Upper lobe of left lung (tissue), 4 donors: Measurements from ENCODE around the gene GTF2H2C.
"Not testable (repeated sequence)": the region's sequence is repeated elsewhere in the genome, so short reads cannot be mapped to it uniquely, and the experiment has no call there.

Experiments
- EP300 ChIP-seq, 4 donors: sonication (generic); formaldehyde crosslinking; IDR thresholded peaks; one replicate each; pipeline ENCODE4 v1.5.1; 2017; ENCODE audit warnings: antibody characterized with exemption in 4 of 4, control low read depth in 2 of 4
- POLR2A ChIP-seq, 4 donors: fragments of 450-650 bp; IDR thresholded peaks; one replicate each; pipeline ENCODE4 v1.5.1; 2016 to 2017; ENCODE audit warnings: antibody characterized with exemption in 4 of 4, mild to moderate bottlenecking in 2 of 4
- TF ChIP-seq, protein P1 (sequence below), 6 experiments: fragments of 450-650 bp in 4 of 6; fragments of 200-600 bp in 2 of 6; sonication (generic) in 2 of 6; IDR thresholded peaks; one replicate each; pipeline ENCODE4 v1.5.1; 2016 to 2019; ENCODE audit warnings: antibody characterized with exemption in 6 of 6

DNA sequence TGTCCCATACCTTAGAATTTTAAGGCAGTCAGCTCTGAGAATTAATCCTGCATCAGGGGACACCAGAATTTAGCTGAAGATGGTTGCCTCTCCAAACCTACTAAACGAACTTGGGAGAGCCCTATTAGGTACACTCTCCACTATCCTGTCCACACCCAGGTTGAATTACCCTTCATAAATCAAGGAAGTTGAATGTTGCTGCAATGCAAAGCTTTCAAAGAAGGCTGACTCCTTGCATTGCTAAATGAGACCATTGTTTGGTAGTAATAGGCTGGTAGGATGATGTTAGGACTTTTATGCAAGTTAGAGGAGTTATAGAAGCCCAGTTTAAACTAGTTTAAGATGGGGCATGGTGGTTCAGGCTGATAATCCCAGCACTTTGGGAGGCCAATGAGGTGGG lies 18.6 kb upstream of the GTF2H2C start:
- TF ChIP-seq, protein P1, sequence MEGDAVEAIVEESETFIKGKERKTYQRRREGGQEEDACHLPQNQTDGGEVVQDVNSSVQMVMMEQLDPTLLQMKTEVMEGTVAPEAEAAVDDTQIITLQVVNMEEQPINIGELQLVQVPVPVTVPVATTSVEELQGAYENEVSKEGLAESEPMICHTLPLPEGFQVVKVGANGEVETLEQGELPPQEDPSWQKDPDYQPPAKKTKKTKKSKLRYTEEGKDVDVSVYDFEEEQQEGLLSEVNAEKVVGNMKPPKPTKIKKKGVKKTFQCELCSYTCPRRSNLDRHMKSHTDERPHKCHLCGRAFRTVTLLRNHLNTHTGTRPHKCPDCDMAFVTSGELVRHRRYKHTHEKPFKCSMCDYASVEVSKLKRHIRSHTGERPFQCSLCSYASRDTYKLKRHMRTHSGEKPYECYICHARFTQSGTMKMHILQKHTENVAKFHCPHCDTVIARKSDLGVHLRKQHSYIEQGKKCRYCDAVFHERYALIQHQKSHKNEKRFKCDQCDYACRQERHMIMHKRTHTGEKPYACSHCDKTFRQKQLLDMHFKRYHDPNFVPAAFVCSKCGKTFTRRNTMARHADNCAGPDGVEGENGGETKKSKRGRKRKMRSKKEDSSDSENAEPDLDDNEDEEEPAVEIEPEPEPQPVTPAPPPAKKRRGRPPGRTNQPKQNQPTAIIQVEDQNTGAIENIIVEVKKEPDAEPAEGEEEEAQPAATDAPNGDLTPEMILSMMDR (IDR thresholded peaks at IDR 0.05), result not testable (repeated sequence)
- not testable (repeated sequence) for TF ChIP-seq EP300, POLR2A (IDR thresholded peaks at IDR 0.05)
